SK-N-SH treated with all-trans-retinoic acid at 6 μM for 48 hours (cell line): ENCODE measurements around the gene SULT2B1.

Experiments
- ARNTL ChIP-seq: fragments of 450-650 bp; formaldehyde crosslinking; IDR thresholded peaks from 2 replicates; pipeline ENCODE4 v1.5.0; 2020; ENCODE audit warnings: low read depth, mild to moderate bottlenecking, moderate library complexity, borderline replicate concordance
- OSR1 ChIP-seq: fragments of 250-450 bp; sonication (Bioruptor Pico); IDR thresholded peaks from 2 replicates; pipeline ENCODE4 v1.8.0; 2022; ENCODE audit warnings: moderate library complexity, mild to moderate bottlenecking, inconsistent platforms
- RARB ChIP-seq: fragments of 250-450 bp; sonication (Bioruptor Pico); IDR thresholded peaks from 2 replicates; pipeline ENCODE4 v1.8.0; 2021; ENCODE audit warnings: mild to moderate bottlenecking, moderate library complexity
- ZFP3 ChIP-seq: fragments of 250-450 bp; sonication (Bioruptor Pico); IDR thresholded peaks from 2 replicates; pipeline ENCODE4 v1.5.0; 2020; ENCODE audit warnings: mild to moderate bottlenecking, moderate library complexity
- TF ChIP-seq, protein P1 (sequence below): fragments of 250-450 bp; sonication (Bioruptor Pico); IDR thresholded peaks from 2 replicates; pipeline ENCODE4 v1.5.1; 2021; ENCODE audit warnings: mild to moderate bottlenecking, moderate library complexity

DNA sequence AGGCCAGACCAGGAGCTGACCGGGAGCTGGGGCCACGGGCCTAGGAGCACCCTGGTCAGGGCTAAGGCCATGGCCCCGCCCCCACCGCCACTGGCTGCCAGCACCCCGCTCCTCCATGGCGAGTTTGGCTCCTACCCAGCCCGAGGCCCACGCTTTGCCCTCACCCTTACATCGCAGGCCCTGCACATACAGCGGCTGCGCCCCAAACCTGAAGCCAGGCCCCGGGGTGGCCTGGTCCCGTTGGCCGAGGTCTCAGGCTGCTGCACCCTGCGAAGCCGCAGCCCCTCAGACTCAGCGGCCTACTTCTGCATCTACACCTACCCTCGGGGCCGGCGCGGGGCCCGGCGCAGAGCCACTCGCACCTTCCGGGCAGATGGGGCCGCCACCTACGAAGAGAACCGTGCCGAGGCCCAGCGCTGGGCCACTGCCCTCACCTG lies 73.9 kb downstream of the SULT2B1 start:
- TF ChIP-seq ARNTL (CRISPR knock-in tag) = no peak
- TF ChIP-seq, protein P1, sequence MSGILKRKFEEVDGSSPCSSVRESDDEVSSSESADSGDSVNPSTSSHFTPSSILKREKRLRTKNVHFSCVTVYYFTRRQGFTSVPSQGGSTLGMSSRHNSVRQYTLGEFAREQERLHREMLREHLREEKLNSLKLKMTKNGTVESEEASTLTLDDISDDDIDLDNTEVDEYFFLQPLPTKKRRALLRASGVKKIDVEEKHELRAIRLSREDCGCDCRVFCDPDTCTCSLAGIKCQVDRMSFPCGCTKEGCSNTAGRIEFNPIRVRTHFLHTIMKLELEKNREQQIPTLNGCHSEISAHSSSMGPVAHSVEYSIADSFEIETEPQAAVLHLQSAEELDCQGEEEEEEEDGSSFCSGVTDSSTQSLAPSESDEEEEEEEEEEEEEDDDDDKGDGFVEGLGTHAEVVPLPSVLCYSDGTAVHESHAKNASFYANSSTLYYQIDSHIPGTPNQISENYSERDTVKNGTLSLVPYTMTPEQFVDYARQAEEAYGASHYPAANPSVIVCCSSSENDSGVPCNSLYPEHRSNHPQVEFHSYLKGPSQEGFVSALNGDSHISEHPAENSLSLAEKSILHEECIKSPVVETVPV (CRISPR knock-in tag) = no peak
- no peak for TF ChIP-seq RARB (CRISPR knock-in tag)
- TF ChIP-seq ZFP3 (CRISPR knock-in tag) = no peak
- no peak for TF ChIP-seq OSR1 (CRISPR knock-in tag)
